Fibroblast of lung (primary cell): Measurements from ENCODE around the gene ERBB2. TPM values are rescaled to one million over a fixed set of nuclear protein-coding genes. Genes with fewer than 3 reads are reported as not detected.
"Not testable (repeated sequence)": the region's sequence is repeated elsewhere in the genome, so short reads cannot be mapped to it uniquely, and the experiment has no call there.

Experiments used
- DNase-seq, 2 donors: peaks; one replicate each; pipeline versions ENCODE4 v3.0.0 to v3.0.0-alpha.2; 2010; ENCODE audit warnings: low read depth in 2 of 2
- H2AFZ ChIP-seq: 2 replicates; pipeline ENCODE4 v1.5.1; 2012; ENCODE audit warnings: low read length, control low read depth, inconsistent platforms
- H3K27ac ChIP-seq: 2 replicates; pipeline ENCODE4 v1.5.1; 2011; ENCODE audit warnings: low read length, control low read depth; ENCODE audit not compliant: insufficient read depth
- H3K27me3 ChIP-seq: 2 replicates; pipeline ENCODE4 v1.5.1; 2011; ENCODE audit warnings: mild to moderate bottlenecking, low read length; ENCODE audit not compliant: control insufficient read depth, insufficient read depth
- H3K36me3 ChIP-seq: 2 replicates; pipeline ENCODE4 v1.5.1; 2011; ENCODE audit warnings: low read length; ENCODE audit not compliant: control insufficient read depth, insufficient read depth
- H3K4me1 ChIP-seq: 2 replicates; pipeline ENCODE4 v1.5.1; 2011; ENCODE audit warnings: low read length; ENCODE audit not compliant: control insufficient read depth, insufficient read depth; ENCODE audit errors: extremely low read depth
- H3K4me2 ChIP-seq: 2 replicates; pipeline ENCODE4 v1.5.1; 2011; ENCODE audit warnings: low read length, control low read depth; ENCODE audit not compliant: insufficient read depth; ENCODE audit errors: extremely low read depth
- H3K4me3 ChIP-seq, 4 experiments: fragments of 200-600 bp in 1 of 4; sonication (generic) in 1 of 4; replicated peaks in 1 of 4; 2 replicates each; pipeline ENCODE4 v1.5.1; 2011 to 2016; ENCODE audit warnings: low read length in 4 of 4, low read depth in 3 of 4, mild to moderate bottlenecking in 3 of 4, control low read depth in 2 of 4, inconsistent platforms in 1 of 4, mixed read lengths in 1 of 4; ENCODE audit not compliant: insufficient read depth in 1 of 4; ENCODE audit errors: control extremely low read depth in 1 of 4
- H3K79me2 ChIP-seq: 2 replicates; pipeline ENCODE4 v1.5.1; 2012; ENCODE audit warnings: mild to moderate bottlenecking, low read length, inconsistent platforms; ENCODE audit not compliant: control insufficient read depth, insufficient read depth
- H3K9ac ChIP-seq: 2 replicates; pipeline ENCODE4 v1.5.1; 2011; ENCODE audit warnings: mild to moderate bottlenecking, low read length, control low read depth; ENCODE audit not compliant: insufficient read depth
- H3K9me3 ChIP-seq: 2 replicates; pipeline ENCODE4 v1.5.1; 2012; ENCODE audit warnings: low read depth, low read length; ENCODE audit not compliant: control insufficient read depth, insufficient read depth
- H4K20me1 ChIP-seq: 2 replicates; pipeline ENCODE4 v1.5.1; 2011; ENCODE audit warnings: low read length; ENCODE audit not compliant: control insufficient read depth, insufficient read depth; ENCODE audit errors: extremely low read depth
- CTCF ChIP-seq, 2 donors: IDR thresholded peaks in 1 of 2; conservative IDR thresholded peaks in 1 of 2; 1 replicate in 1 of 2; 2 replicates in 1 of 2; pipeline ENCODE4 v1.5.1; 2011 to 2012; ENCODE audit warnings: low read length in 2 of 2, control low read depth in 1 of 2, inconsistent platforms in 1 of 2, low read depth in 1 of 2, mild to moderate bottlenecking in 1 of 2
- EZH2 ChIP-seq: IDR thresholded peaks from 2 replicates; pipeline ENCODE4 v1.5.1; 2012; ENCODE audit warnings: low read length, control low read depth, mild to moderate bottlenecking; ENCODE audit errors: missing control alignments
- polyA plus RNA-seq, 2 donors: library from polyadenylated mRNA; depleted of rRNA in 1 of 2; stranded (reverse) in 1 of 2; unstranded in 1 of 2; fragments of >200 nt; gene quantifications; 2 replicates each; pipeline ENCODE4 v1.2.1, GENCODE V29; 2011 to 2012; ENCODE audit warnings: missing spikeins in 1 of 2
- total RNA-seq: library from RNA; depleted of rRNA; stranded (reverse); fragments of >200 nt; gene quantifications from 2 replicates; pipeline ENCODE4 v1.2.1, GENCODE V29; 2014

ERBB2 gene
- total and polyA plus RNA-seq, 2 donors (not counting 1 experiment from before 2014, with no cell fraction given) = 24.7 to 33.9 TPM

GRCh38 chr17:39761861-39762496 is 62.1 kb downstream of the ERBB2 start:
- Histone ChIP-seq H3K27ac (no peak overlapping the region), H3K9me3 (no peaks in the 10 kb centered on the region), H3K27me3 (peaks cover 7% of the 10 kb centered on the region), H3K79me2 (no peaks in the 10 kb centered on the region), H3K4me2 (no peak overlapping the region), H3K9ac (no peak overlapping the region), H2AFZ (no peak overlapping the region), H3K4me3 (no peak overlapping the region), H3K4me1 (peaks cover 2% of the 10 kb centered on the region), H4K20me1 (no peaks in the 10 kb centered on the region), H3K36me3 (no peaks in the 10 kb centered on the region)
- TF ChIP-seq EZH2 (no peak), CTCF (conservative IDR thresholded peaks at IDR 0.05 in 1 of 2, IDR thresholded peaks at IDR 0.05 in 1 of 2; ENCODE audit: low read depth in 1 of 2, low read length in 2 of 2) (no peak)
- no peak for DNase-seq

- peaks cover 7% of the 10 kb centered on the region for H3K27me3 ChIP-seq
- H4K20me1 ChIP-seq = no peaks in the 10 kb centered on the region
- no peak overlapping the region for H3K4me3 ChIP-seq
- H3K36me3 ChIP-seq = no peaks in the 10 kb centered on the region
- no peak overlapping the region for H2AFZ ChIP-seq
- no peak overlapping the region for H3K4me2 ChIP-seq
- peaks cover 2% of the 10 kb centered on the region for H3K4me1 ChIP-seq
- TF ChIP-seq CTCF (conservative IDR thresholded peaks at IDR 0.05 in 1 of 2, IDR thresholded peaks at IDR 0.05 in 1 of 2; ENCODE audit: low read depth in 1 of 2, low read length in 2 of 2) (no peak), EZH2 (no peak)
- H3K9ac ChIP-seq = no peak overlapping the region
- no peaks in the 10 kb centered on the region for H3K79me2 ChIP-seq
- DNase-seq = peak in 1 of 2 donors; percentile 71
- H3K27ac ChIP-seq = no peak overlapping the region
- no peaks in the 10 kb centered on the region for H3K9me3 ChIP-seq
These were observed 63.4 kb downstream of the ERBB2 start for GRCh38 chr17:39763051-39763820.

GRCh38 chr17:39764171-39764570 is 64.3 kb downstream of the ERBB2 start:
- not testable (repeated sequence) for H3K9me3 ChIP-seq, H3K4me2 ChIP-seq, H3K27me3 ChIP-seq

More at GRCh38 chr17:39764171-39764570, 64.3 kb downstream of the ERBB2 start:
- DNase-seq, H3K9ac ChIP-seq, H4K20me1 ChIP-seq, H3K27ac ChIP-seq, H3K4me1 ChIP-seq, H3K4me3 ChIP-seq, H3K79me2 ChIP-seq, H2AFZ ChIP-seq, H3K36me3 ChIP-seq: not testable (repeated sequence)
